NCI-H1436 treated with DMSO at 0.1 percent for 48 hours (cell line): Measurements from ENCODE around the gene LAMB3.
"Not testable (repeated sequence)": the region's sequence is repeated elsewhere in the genome, so short reads cannot be mapped to it uniquely, and the experiment has no call there.

Source experiments
- DNase-seq: peaks from one replicate; lab custom pipeline; 2025; lab: John Stamatoyannopoulos, UW

The LAMB3 gene

GRCh38 chr1:209652121-209652735 lies at the start of gene LAMB3:
TSS of gene LAMB3 (minus strand) at chr1:209652425. CDS start at chr1:209650944, 1,481 bp downstream.
- DNase-seq: no peak

- DNase-seq: not testable (repeated sequence)
Measured at GRCh38 chr1:209700686-209701085, 48.5 kb upstream of the LAMB3 start.

- DNase-seq: no peak
Measured at GRCh38 chr1:209697126-209697525, 44.9 kb upstream of the LAMB3 start.

GRCh38 chr1:209696673-209697072 lies 44.4 kb upstream of the LAMB3 start:
- DNase-seq: no peak

DNA sequence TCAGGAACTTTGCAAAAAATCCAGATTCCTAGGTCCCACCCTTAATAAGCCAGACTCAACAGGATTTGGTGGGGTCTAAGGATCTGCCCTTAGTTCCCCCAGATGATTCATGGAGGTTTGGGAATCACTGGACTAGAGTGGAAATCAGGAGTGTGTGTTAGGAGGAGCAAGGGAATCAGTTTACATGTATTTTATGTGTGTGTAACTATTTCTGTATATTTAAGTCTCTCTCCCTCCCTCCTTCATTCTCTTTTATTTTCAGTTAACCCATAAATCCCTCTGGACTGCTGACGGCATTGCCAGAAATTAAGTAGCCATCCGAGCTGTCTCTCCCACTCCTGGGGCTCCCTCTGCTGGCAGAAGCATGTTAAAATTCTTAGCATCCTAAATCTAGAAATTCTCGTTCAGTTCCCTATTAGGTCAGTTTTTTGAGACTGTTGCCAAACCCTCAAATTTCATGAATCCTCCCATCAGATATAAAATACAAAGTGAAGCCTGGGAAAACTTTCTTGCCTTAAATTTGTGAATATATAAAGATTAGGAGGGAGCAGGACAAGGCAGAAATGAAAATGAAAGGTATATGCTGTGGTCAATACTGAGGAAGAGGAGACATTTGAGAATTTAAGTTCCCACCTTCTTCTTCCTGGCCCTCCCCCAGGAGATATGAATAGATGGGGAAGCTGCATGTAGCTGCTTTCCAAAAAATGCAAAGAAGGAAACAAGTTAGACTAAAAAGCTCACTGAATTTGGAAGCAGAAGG lies 40.7 kb upstream of the LAMB3 start:
- DNase-seq: peak; percentile 18

DNA sequence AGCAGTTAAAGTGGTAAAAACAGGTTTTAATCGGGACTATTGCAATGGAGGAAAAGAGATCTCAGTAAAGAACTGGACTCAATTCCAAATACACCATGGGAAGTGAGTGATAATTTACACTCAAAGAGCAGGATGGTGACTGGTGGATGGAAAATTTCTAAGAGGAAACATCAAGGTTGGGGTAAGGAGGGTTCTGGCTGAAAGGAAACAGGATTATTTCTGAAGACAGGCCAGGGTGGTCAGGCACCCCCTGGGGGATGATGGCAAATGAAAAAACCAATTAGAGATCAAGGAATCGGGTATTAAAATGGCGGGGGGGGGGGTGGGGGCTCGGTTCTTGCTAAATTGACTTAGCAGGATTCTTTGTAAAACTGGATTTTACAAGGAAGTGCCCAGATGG lies 40.1 kb upstream of the LAMB3 start:
- DNase-seq: no peak

- DNase-seq: no peak
Measured at GRCh38 chr1:209691237-209691636, 39.0 kb upstream of the LAMB3 start.

DNA sequence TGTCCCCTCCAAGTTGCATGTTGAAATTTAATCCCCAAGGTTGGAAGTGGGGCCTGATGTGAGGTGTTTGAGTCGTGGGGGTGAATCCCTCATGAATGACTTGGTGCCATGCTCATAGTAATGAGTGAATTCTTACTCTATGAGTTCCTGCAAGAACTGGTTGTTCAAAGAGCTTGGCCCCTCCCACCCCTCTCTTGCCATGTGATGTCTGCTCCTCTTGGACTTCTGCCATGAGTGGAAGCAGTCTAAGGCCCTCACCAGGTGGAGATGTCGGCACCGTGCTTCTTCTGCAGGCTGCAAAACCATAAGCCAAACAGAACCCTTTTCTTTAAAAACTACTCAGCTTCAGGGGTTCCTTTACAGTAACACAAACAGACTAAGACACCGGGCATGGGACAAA lies 37.3 kb upstream of the LAMB3 start:
- DNase-seq: no peak

GRCh38 chr1:209688746-209689234 lies 36.6 kb upstream of the LAMB3 start:
- no peak for DNase-seq

DNA sequence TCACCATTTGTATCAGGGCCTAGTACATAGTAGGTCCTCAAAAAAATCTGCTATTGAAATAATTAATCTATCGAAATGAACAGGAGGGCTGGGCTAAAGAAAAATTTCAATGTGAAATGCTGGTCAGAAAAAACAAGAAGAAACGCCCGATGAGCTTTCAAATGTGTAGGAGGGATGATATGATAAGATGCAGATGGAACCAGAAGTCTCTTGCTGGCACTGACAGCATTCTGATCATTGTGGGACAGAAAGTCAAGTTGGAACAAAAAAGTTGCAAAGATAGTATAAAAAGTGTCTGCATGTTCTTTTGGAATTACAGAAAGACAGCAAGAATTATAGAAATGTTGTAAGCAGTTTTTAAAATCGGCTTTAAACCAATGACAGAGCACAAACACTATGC lies 34.1 kb upstream of the LAMB3 start:
- DNase-seq: no peak

GRCh38 chr1:209685821-209686220 lies 33.6 kb upstream of the LAMB3 start:
- DNase-seq: no peak

DNA sequence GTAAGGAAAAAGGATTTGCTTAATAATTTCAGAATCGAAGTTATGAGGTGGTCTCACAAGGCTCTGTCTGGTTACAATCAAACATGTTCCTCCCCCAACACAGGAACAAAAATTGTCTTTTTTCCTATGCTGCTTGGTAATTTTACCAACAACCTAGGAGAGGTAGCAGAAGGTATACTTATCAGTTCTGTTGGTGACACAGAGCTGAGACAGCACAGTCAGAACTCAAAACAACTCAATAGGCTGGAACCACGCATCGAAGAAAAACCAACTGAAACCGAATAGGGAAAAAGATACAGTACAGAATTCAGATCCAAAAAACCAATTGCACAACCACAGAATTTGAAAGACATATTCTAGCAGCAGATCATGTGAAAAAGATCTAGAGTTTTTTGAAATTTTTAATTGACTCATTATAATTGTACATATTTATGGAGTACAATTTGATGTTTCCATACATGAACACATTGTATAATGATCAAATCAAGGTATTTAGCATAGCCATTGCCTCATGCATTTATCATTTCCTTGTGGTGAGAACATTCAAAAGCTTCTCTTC lies 26.8 kb upstream of the LAMB3 start:
- no peak for DNase-seq

DNA sequence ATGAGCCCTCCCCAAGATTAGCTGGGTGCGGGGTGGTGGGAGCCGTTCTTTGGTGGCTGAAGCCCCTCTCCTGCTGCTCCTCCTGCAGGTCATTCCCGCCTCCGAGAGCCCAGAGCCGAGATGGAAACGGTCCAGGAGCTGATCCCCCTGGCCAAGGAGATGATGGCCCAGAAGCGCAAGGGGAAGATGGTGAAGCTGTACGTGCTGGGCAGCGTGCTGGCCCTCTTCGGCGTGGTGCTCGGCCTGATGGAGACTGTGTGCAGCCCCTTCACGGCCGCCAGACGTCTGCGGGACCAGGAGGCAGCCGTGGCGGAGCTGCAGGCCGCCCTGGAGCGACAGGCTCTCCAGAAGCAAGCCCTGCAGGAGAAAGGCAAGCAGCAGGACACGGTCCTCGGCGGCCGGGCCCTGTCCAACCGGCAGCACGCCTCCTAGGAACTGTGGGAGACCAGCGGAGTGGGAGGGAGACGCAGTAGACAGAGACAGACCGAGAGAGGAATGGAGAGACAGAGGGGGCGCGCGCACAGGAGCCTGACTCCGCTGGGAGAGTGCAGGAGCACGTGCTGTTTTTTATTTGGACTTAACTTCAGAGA lies 23.4 kb upstream of the LAMB3 start:
- no peak for DNase-seq

DNA sequence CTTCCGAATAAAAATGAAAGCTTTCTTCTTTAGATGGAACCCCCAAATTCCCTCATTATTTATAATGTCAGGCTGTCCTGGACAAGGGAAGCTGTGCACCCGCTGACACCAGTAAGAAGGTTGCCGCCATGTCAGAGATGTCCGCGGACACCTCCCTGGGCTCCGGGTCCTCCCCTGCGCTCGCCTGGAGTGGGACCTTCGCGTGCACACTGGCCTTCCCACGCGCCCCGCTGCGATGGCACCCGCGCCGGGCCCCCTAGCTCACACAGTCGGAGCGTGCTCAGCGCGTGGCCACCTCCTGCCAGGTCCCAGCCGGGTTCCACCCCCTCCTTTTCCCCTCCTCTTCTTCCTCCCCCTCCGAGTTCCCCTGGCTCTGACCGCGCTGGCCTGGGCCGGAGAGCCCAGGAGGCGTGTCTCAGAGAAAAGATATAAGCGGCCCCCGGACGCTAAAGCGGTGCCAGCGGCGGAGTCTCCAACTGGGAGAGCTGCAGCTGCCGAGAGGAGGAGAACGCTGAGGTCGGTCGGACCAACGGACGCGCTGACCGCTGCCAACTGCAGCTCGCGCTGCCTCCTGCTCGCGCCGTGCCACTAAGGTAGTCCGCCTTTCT lies 22.8 kb upstream of the LAMB3 start, which contains the start of gene G0S2:
TSS of gene G0S2 (plus strand) at position 456 of the 608 bp plus-strand sequence. CDS start 273 bp downstream, outside the sequence.
- DNase-seq: no peak

- DNase-seq: no peak
Measured at GRCh38 chr1:209673631-209674417, 21.6 kb upstream of the LAMB3 start.

GRCh38 chr1:209672705-209673630 lies 20.7 kb upstream of the LAMB3 start:
- no peak for DNase-seq

DNA sequence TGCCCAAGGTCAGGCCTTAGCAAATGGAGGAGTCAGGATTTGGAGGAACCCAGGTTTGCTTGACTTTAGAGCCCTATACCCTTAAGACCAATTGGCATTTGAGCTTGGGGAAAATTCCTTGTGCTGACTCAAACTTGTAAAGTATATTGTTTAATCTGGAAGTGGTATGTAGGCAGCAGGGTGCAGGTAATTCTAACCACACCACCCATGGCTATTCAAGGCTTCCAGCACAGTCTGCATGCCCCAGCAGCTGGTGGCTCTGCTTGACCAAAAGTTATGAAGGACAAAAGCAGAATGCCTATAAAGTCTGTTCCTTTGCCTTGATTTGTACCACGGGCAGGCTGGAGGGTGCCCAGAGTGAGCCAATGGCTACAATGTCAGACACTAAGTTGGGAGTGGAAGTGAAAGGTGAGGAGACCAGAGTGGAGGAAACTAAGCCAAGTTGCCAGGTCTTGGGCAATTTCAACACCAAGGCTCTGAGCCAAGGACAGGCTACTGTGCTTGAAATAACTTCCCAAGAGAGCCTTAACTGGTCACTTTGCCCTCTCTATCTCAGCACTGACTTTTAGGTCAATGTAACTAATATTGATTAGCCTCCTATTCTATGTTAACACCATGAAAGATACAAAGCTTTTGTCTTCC lies 18.3 kb upstream of the LAMB3 start:
- DNase-seq: no peak

DNA sequence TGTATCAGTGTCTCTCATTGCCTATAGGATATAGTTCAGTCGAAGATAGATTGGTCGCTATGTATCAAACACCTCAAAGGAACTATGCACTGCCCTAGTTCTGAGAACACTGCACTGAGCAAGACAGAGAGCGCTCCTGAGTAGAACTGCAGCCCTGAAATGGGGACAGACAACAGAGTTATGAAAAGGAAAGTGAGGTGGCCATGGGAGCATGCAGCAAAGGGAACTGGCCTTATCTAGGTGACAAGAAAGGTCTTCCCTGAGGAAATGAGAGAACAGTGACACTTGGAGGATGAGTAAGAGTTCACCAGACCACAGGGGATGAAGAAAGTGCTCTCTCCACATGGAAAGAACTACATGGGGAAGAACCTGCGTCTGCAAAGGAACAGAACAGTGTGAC lies 15.5 kb upstream of the LAMB3 start:
- no peak for DNase-seq

DNA sequence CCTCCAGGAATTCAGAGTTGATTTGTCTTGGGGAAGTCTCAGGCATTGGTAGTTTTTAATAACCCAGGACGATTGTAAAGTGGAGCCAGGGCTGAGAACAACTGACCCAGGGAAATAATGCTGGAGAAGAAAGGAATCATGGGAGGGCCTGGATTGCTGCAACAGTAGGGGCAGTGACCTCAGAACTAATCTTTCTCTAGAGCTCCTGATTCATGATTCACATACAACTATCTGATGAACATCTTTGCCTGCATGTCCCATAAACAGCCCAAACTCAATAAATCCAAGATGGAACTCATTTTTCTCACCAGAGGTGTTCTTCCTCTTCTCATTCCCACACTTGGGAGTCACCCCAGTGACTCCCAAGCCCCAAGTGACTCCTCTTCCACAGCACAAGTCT lies 14.9 kb upstream of the LAMB3 start:
- DNase-seq: no peak

GRCh38 chr1:209662879-209663327 lies 10.7 kb upstream of the LAMB3 start:
- no peak for DNase-seq
